DOHH2 (cell line): ENCODE results near the gene PPY.

ENCODE experiments used
- EZH2phosphoT487 ChIP-seq: fragments of 200-600 bp; sonication (generic); IDR thresholded peaks from 2 replicates; pipeline ENCODE4 v1.6.1; 2017; ENCODE audit warnings: borderline replicate concordance, mild to moderate bottlenecking, antibody characterized with exemption, low read length, moderate library complexity, mixed read lengths
- TF ChIP-seq, protein P1 (sequence below): fragments of 200-600 bp; sonication (generic); IDR thresholded peaks from one replicate; pipeline ENCODE4 v1.5.1; 2014; ENCODE audit warnings: antibody characterized with exemption, mild to moderate bottlenecking, low read depth, low read length; ENCODE audit not compliant: poor library complexity, severe bottlenecking

GRCh38 chr17:43950554-43950953 is 8.3 kb upstream of the PPY start:
- TF ChIP-seq, protein P1, sequence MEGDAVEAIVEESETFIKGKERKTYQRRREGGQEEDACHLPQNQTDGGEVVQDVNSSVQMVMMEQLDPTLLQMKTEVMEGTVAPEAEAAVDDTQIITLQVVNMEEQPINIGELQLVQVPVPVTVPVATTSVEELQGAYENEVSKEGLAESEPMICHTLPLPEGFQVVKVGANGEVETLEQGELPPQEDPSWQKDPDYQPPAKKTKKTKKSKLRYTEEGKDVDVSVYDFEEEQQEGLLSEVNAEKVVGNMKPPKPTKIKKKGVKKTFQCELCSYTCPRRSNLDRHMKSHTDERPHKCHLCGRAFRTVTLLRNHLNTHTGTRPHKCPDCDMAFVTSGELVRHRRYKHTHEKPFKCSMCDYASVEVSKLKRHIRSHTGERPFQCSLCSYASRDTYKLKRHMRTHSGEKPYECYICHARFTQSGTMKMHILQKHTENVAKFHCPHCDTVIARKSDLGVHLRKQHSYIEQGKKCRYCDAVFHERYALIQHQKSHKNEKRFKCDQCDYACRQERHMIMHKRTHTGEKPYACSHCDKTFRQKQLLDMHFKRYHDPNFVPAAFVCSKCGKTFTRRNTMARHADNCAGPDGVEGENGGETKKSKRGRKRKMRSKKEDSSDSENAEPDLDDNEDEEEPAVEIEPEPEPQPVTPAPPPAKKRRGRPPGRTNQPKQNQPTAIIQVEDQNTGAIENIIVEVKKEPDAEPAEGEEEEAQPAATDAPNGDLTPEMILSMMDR, result no peak
- TF ChIP-seq EZH2phosphoT487, result no peak
